GM12891 (cell line): ENCODE results near the gene FGD3.

Experiments
- PAX5 ChIP-seq: IDR thresholded peaks from 2 replicates; pipeline ENCODE4 v1.6.1; 2011; ENCODE audit warnings: low read length, moderate library complexity, mild to moderate bottlenecking; ENCODE audit not compliant: insufficient read depth, severe bottlenecking
- POLR2A ChIP-seq: IDR thresholded peaks from 2 replicates; pipeline ENCODE4 v1.6.1; 2011; ENCODE audit warnings: low read depth, low read length, control low read depth
- POLR2AphosphoS5 ChIP-seq: IDR thresholded peaks from 2 replicates; pipeline ENCODE4 v1.6.1; 2011; ENCODE audit warnings: low read depth, low read length, control low read depth
- SPI1 ChIP-seq: IDR thresholded peaks from 2 replicates; pipeline ENCODE4 v1.6.1; 2011; ENCODE audit warnings: low read depth, low read length, control low read depth
- TAF1 ChIP-seq: IDR thresholded peaks from 2 replicates; pipeline ENCODE4 v1.6.1; 2011; ENCODE audit warnings: low read depth, low read length, control low read depth

- TF ChIP-seq POLR2AphosphoS5 (no peak), POLR2A (no peak), SPI1 (no peak), PAX5 (no peak), TAF1 (no peak)
Observed at GRCh38 chr9:92944921-92945320, 2.4 kb upstream of the FGD3 start.
